ENCODE results near the gene CLRN3. TPM values are rescaled to one million over a fixed set of nuclear protein-coding genes. Genes with fewer than 3 reads are reported as not detected.

The CLRN3 gene
- total and polyA plus RNA-seq, 2 of the 8 experiments (the other 6 are each of a cell fraction or from before 2014, with no cell fraction given), result not detected

DNA sequence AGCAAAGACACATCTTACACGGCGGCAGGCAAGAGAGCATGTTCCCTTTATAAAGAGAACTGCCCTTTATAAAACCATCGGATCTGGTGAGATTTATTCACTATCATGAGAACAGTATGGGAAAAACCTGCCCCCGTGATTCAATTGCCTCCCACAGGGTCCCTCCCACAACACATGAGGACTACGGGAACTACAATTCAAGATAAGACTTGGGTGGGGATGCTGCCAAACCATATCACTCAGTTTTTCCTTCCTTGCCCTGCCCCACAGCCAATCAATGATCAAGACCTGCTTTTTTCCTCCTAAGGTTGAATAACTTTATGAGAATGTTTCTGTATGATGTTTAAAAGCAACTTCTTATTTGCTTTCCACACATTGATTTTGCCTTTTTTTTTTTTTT lies 11.0 kb upstream of the CLRN3 start:
- ChIA-PET CTCF (ENCODE audit: partially characterized antibody) (interaction anchor here (0.8 to 5.3 kb wide), 3 partner anchors 11 to 165 kb away, joined by 3 to 83 read pairs (median 22); no protein-coding TSS in a partner anchor), POLR2A (ENCODE audit: partially characterized antibody) (no interaction called here)
- H2BK12ac ChIP-seq (ENCODE audit: low read depth, low read length), result no peak overlapping the region
- no peak overlapping the region for H3K23ac ChIP-seq (ENCODE audit: insufficient read length)
- no peak overlapping the region for H2BK5ac ChIP-seq (ENCODE audit: low read depth, low read length)
- H3K9ac ChIP-seq (replicated peaks in 1 of 4; ENCODE audit: extremely low read depth in 1 of 4, low read depth in 3 of 4, low read length in 3 of 4), result no peak overlapping the region
- no peak overlapping the region for H3K4me3 ChIP-seq (ENCODE audit: extremely low read depth in 1 of 4, insufficient read depth in 2 of 4, low read depth in 3 of 4, low read length in 4 of 4)
- 92% methylated on average over 5 of the region's 5 CpGs; no CpG with 5 or more reads in 1 of the 2 experiments for WGBS, 2 experiments (ENCODE audit: extremely low coverage in 1 of 2, insufficient coverage in 1 of 2, insufficient read length in 1 of 2, insufficient replicate concordance in 2 of 2, low coverage in 1 of 2, low lambda C conversion rate in 2 of 2, missing lambda C conversion rate in 1 of 2)
- H3K23me2 ChIP-seq (ENCODE audit: low read depth, low read length), result peaks cover 3% of the 10 kb centered on the region; the same call in 1 of the 2 replicates
- H4K91ac ChIP-seq (replicated peaks; ENCODE audit: insufficient read length, low read length), result no peak overlapping the region
- H3K18ac ChIP-seq (ENCODE audit: extremely low read depth, low read length), result no peak overlapping the region
- DNase-seq (ENCODE audit: low read depth in 1 of 2, low spot score in 2 of 2) (no peak), FAIRE-seq (no peak)
- peaks cover 3 to 22% (median 15%) of the 10 kb centered on the region in 4 experiments for H3K27me3 ChIP-seq (replicated peaks in 1 of 4; ENCODE audit: control insufficient read depth in 3 of 4, extremely low read depth in 1 of 4, insufficient read depth in 3 of 4, low read length in 3 of 4)
- no peaks in the 10 kb centered on the region for H3K79me2 ChIP-seq (ENCODE audit: control insufficient read depth in 1 of 2, insufficient read depth in 2 of 2, low read length in 2 of 2)
- H3K4me1 ChIP-seq (replicated peaks in 1 of 4; ENCODE audit: control insufficient read depth in 3 of 4, insufficient read depth in 4 of 4, low read length in 3 of 4), result peaks cover 0 to 3% (median 1%) of the 10 kb centered on the region in 4 experiments; a peak in 5 of 7 replicates
- no peaks in the 10 kb centered on the region for H3K9me3 ChIP-seq (ENCODE audit: insufficient read depth in 2 of 2, low read depth in 1 of 2, low read length in 1 of 2)
- no peak overlapping the region for H2BK20ac ChIP-seq (ENCODE audit: low read length)
- no peak overlapping the region for H2BK120ac ChIP-seq (replicated peaks; ENCODE audit: low read depth, low read length)
- H3K14ac ChIP-seq (ENCODE audit: insufficient read length), result no peak overlapping the region
- H4K8ac ChIP-seq (ENCODE audit: extremely low read depth, insufficient read depth, low read length), result no peak overlapping the region
- H3K4me2 ChIP-seq (ENCODE audit: insufficient read depth in 1 of 2, low read depth in 2 of 2, low read length in 2 of 2), result no peak overlapping the region
- H4K20me1 ChIP-seq (replicated peaks in 1 of 2; ENCODE audit: control insufficient read depth in 1 of 2, insufficient read depth in 2 of 2, low read length in 2 of 2), result no peaks in the 10 kb centered on the region
- H3K36me3 ChIP-seq (ENCODE audit: control insufficient read depth in 2 of 4, insufficient read depth in 4 of 4, low read length in 3 of 4), result no peaks in the 10 kb centered on the region
- no peak overlapping the region for H3K27ac ChIP-seq (ENCODE audit: low read depth, low read length)
- H3K4ac ChIP-seq (replicated peaks; ENCODE audit: insufficient read length, low read depth, low read length), result no peak overlapping the region
- no peak overlapping the region for H3K56ac ChIP-seq (replicated peaks; ENCODE audit: insufficient read length, low read depth, low read length)
- no peak overlapping the region for H2BK15ac ChIP-seq (ENCODE audit: low read length)
- H4K5ac ChIP-seq (ENCODE audit: insufficient read length, low read depth, low read length), result no peak overlapping the region
- no peaks in the 10 kb centered on the region for H3K79me1 ChIP-seq (ENCODE audit: low read depth, low read length)
- no peak overlapping the region for H2AK5ac ChIP-seq (ENCODE audit: low read depth, low read length)
- no peak overlapping the region for H2AFZ ChIP-seq (ENCODE audit: low read length)
- TF ChIP-seq ATF2 (IDR thresholded peaks at IDR 0.05; ENCODE audit: low read length) (no peak), KDM1A (IDR thresholded peaks at IDR 0.05; ENCODE audit: borderline replicate concordance, low read length) (no peak), EP300 (IDR thresholded peaks at IDR 0.05; ENCODE audit: borderline replicate concordance in 1 of 2, low read depth in 2 of 2, low read length in 2 of 2) (no peak), SIRT6 (IDR thresholded peaks at IDR 0.05; ENCODE audit: low read length) (no peak), RNF2 (IDR thresholded peaks at IDR 0.05; ENCODE audit: borderline replicate concordance, low read depth, low read length, missing control alignments, poor library complexity, severe bottlenecking) (no peak), BCL11A (IDR thresholded peaks at IDR 0.05; ENCODE audit: low read depth in 2 of 2, low read length in 2 of 2) (no peak), HDAC6 (IDR thresholded peaks at IDR 0.05; ENCODE audit: low read depth, low read length) (no peak), TEAD4 (IDR thresholded peaks at IDR 0.05; ENCODE audit: low read depth, low read length) (no peak), CEBPB (IDR thresholded peaks at IDR 0.05; ENCODE audit: low read depth, low read length) (no peak), KDM4A (IDR thresholded peaks at IDR 0.05; ENCODE audit: low read depth, low read length, severe bottlenecking) (no peak)
- TF ChIP-seq, protein P1, sequence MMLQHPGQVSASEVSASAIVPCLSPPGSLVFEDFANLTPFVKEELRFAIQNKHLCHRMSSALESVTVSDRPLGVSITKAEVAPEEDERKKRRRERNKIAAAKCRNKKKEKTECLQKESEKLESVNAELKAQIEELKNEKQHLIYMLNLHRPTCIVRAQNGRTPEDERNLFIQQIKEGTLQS (IDR thresholded peaks at IDR 0.05; ENCODE audit: insufficient read depth, low read depth, low read length), result no peak

Measured in H1 (cell line).